ENCODE measurements around the gene NFIA. TPM values are rescaled to one million over a fixed set of nuclear protein-coding genes. Genes with fewer than 3 reads are reported as not detected.
A peak's percentile ranks its signal among the peaks of the same experiment; 100 is the strongest.

The NFIA gene
- total and polyA plus RNA-seq, 9 of the 15 experiments (the other 6 are each of a cell fraction or from before 2014, with no cell fraction given), result 5.3 to 24.9 (median 9.8) TPM

DNA sequence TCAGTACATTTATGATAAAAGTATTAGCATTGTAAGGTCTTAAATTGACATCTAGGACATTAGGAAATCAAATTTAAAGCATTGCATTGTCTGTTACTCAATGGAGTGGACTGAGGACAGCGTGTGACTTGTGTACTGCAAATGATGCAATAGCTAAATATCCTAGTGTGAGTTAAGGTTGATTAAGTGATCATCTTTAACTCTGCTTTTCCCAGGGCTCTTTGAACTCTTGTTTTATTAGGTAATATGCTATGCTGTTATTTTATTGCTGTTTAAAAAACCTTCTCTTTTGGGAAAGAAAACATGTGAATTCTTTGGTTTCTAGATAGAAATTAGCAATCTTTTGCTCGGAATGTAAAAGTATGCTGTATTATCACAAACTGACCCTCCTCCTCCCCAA lies 38.6 kb downstream of the NFIA start (continued):
- TF ChIP-seq, protein P1, sequence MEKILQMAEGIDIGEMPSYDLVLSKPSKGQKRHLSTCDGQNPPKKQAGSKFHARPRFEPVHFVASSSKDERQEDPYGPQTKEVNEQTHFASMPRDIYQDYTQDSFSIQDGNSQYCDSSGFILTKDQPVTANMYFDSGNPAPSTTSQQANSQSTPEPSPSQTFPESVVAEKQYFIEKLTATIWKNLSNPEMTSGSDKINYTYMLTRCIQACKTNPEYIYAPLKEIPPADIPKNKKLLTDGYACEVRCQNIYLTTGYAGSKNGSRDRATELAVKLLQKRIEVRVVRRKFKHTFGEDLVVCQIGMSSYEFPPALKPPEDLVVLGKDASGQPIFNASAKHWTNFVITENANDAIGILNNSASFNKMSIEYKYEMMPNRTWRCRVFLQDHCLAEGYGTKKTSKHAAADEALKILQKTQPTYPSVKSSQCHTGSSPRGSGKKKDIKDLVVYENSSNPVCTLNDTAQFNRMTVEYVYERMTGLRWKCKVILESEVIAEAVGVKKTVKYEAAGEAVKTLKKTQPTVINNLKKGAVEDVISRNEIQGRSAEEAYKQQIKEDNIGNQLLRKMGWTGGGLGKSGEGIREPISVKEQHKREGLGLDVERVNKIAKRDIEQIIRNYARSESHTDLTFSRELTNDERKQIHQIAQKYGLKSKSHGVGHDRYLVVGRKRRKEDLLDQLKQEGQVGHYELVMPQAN (IDR thresholded peaks at IDR 0.05; ENCODE audit: borderline replicate concordance), result no peak
- TF ChIP-seq, protein P2, sequence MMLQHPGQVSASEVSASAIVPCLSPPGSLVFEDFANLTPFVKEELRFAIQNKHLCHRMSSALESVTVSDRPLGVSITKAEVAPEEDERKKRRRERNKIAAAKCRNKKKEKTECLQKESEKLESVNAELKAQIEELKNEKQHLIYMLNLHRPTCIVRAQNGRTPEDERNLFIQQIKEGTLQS (IDR thresholded peaks at IDR 0.05), result peak; percentile 99
- TF ChIP-seq, protein P2 (CRISPR knock-in tag; conservative IDR thresholded peaks at IDR 0.05), result no peak
- TF ChIP-seq ATF7 (IDR thresholded peaks at IDR 0.05), result peak; percentile 89
- TF ChIP-seq POLR2H (tag; IDR thresholded peaks at IDR 0.05; ENCODE audit: low read depth), result peak; percentile 87
- no peak for TF ChIP-seq CBX1 (IDR thresholded peaks at IDR 0.05; ENCODE audit: low read depth)
- TF ChIP-seq TSC22D4 (tag; IDR thresholded peaks at IDR 0.05), result no peak
- TF ChIP-seq, protein P3, sequence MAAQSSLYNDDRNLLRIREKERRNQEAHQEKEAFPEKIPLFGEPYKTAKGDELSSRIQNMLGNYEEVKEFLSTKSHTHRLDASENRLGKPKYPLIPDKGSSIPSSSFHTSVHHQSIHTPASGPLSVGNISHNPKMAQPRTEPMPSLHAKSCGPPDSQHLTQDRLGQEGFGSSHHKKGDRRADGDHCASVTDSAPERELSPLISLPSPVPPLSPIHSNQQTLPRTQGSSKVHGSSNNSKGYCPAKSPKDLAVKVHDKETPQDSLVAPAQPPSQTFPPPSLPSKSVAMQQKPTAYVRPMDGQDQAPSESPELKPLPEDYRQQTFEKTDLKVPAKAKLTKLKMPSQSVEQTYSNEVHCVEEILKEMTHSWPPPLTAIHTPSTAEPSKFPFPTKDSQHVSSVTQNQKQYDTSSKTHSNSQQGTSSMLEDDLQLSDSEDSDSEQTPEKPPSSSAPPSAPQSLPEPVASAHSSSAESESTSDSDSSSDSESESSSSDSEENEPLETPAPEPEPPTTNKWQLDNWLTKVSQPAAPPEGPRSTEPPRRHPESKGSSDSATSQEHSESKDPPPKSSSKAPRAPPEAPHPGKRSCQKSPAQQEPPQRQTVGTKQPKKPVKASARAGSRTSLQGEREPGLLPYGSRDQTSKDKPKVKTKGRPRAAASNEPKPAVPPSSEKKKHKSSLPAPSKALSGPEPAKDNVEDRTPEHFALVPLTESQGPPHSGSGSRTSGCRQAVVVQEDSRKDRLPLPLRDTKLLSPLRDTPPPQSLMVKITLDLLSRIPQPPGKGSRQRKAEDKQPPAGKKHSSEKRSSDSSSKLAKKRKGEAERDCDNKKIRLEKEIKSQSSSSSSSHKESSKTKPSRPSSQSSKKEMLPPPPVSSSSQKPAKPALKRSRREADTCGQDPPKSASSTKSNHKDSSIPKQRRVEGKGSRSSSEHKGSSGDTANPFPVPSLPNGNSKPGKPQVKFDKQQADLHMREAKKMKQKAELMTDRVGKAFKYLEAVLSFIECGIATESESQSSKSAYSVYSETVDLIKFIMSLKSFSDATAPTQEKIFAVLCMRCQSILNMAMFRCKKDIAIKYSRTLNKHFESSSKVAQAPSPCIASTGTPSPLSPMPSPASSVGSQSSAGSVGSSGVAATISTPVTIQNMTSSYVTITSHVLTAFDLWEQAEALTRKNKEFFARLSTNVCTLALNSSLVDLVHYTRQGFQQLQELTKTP (IDR thresholded peaks at IDR 0.05; ENCODE audit: low read depth in 1 of 2, partially characterized antibody in 2 of 2), result peak; percentile 15 to 28
- no peak for TF ChIP-seq TGIF2 (CRISPR knock-in tag; IDR thresholded peaks at IDR 0.05)
- TF ChIP-seq MYC (IDR thresholded peaks at IDR 0.05; ENCODE audit: low read depth, low read length), result peak; percentile 93
- peak; percentile 58; the same call in 1 of the 2 replicates for TF ChIP-seq MYC (CRISPR knock-in tag; IDR thresholded peaks at IDR 0.05; ENCODE audit: borderline replicate concordance, low read depth)
- TF ChIP-seq POLR2G (IDR thresholded peaks at IDR 0.05; ENCODE audit: low read depth, low read length), result peak; percentile 48; the same call in 1 of the 2 replicates
- no peak for TF ChIP-seq KLF13 (tag; IDR thresholded peaks at IDR 0.05; ENCODE audit: borderline replicate concordance, low read depth)
- 0 out of 2 replicates have a peak, but pooled peaks have one; percentile 13 for TF ChIP-seq ZNF584 (CRISPR knock-in tag; IDR thresholded peaks at IDR 0.05; ENCODE audit: low read depth)
- TF ChIP-seq, protein P4, sequence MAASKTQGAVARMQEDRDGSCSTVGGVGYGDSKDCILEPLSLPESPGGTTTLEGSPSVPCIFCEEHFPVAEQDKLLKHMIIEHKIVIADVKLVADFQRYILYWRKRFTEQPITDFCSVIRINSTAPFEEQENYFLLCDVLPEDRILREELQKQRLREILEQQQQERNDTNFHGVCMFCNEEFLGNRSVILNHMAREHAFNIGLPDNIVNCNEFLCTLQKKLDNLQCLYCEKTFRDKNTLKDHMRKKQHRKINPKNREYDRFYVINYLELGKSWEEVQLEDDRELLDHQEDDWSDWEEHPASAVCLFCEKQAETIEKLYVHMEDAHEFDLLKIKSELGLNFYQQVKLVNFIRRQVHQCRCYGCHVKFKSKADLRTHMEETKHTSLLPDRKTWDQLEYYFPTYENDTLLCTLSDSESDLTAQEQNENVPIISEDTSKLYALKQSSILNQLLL (CRISPR knock-in tag; IDR thresholded peaks at IDR 0.05; ENCODE audit: borderline replicate concordance), result no peak
- TF ChIP-seq KDM5B (IDR thresholded peaks at IDR 0.05; ENCODE audit: insufficient replicate concordance, low read depth, low read length), result no peak
- TF ChIP-seq, protein P5, sequence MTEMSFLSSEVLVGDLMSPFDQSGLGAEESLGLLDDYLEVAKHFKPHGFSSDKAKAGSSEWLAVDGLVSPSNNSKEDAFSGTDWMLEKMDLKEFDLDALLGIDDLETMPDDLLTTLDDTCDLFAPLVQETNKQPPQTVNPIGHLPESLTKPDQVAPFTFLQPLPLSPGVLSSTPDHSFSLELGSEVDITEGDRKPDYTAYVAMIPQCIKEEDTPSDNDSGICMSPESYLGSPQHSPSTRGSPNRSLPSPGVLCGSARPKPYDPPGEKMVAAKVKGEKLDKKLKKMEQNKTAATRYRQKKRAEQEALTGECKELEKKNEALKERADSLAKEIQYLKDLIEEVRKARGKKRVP (CRISPR knock-in tag; IDR thresholded peaks at IDR 0.05), result peak; percentile 95
- no peak for TF ChIP-seq NR2C2 (CRISPR knock-in tag; IDR thresholded peaks at IDR 0.05)
- TF ChIP-seq NR2C2 (tag; IDR thresholded peaks at IDR 0.05), result peak; percentile 50
